ENCODE measurements around the gene SPAG9.

SPAG9 gene

DNA sequence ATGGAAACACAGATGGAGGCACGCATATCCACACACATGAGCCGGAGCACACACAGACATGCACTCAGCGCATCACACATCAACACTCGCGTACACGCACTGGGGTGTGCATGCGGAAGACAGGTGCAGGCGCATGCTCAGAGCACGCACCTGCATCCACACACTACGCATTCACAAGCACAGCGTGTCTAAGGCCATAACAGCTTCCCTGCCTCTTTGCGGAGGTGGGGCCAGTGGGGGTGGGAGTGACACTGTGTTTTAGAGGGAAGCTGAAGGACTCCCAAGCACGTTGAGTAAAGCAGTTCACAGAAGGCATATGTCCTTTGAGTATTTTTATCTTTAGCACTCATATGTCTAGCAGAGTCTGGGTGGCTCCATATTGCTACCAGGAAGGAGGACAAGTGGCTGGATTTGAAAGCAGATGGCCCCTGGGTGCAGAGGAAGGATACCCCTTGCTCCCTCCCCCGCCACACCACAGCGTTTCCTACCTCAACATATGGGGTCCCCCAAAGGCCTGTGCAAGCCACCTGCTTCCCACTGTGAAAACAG lies 185.9 kb downstream of the SPAG9 start:
- no peak for DNase-seq

DNA sequence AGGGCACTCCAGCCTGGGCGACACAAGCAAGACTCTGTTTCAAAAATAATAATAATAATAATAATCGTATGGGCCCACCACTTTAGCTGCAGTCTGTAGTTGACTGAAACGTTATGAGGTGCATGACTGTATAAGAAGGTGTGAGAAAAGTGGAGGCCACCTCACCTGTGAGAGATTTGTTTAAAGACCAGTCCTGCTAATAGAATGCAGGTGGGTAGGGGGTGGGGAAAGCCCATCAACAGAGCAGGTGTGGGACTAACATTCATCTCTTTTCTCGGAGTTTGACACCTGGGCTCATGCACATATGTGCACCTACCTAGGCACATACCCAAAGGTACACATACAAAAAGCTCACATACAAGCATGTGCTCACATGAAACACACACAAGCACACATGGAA lies 186.5 kb downstream of the SPAG9 start:
- no peak for DNase-seq

DNA sequence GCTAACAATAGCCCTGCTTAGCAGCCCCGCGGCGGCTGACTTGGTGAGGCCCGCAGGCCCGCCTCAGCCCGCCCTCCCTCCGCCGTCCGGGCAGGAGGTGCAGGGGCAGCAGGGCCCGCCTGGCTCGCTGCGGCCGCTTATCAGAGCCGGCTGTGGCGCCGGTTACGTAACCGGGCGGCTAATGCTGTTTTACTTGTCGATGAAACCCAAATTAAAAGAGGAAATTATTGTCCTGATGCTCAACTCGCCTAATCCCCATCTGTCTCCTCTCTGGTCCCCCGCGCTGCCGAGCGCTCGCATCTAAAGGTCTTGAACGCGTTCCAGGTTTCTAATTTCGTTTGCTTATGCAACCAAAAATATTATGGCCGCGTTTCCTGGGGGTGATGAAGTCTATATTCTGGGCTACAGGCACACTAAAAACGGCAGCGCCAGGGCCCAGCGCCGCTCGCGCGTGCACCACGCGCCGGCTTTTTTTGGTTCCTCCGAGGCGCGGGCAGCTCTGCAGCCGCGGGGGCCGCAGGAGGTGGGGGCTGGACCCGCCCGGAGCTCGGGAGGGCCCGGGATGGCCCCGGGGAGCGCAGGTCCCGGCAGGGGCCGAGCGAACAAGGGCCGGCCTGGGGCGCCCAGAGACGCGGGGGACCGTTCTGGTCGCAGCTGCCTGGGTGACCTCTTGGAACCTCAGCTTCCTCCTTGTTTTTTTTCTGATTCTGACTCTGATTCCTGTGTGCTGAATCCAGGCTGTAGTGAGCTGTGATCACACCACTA lies 189.3 kb downstream of the SPAG9 start:
- DNase-seq: peak; percentile 89

DNA sequence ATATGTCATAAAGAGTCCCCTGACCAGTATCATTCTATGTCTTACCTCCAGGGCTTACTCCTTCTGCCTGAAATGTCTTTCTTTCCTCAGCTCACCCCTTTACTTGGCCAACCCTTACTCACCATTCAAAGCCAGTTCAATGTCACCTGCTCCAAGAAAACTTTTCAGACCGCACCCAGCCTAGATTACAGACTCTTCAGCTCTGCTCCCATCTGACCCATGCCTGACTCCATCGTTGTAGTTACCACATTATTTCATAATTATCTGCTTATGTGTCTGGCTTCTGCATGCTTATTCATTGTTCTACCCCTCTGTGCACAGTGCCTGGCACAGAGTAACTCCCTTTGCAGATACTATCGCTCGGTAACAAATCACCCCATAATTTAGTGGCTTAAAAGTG lies 192.0 kb downstream of the SPAG9 start:
- no peak for DNase-seq

- DNase-seq: no peak
These were observed 193.4 kb downstream of the SPAG9 start for GRCh38 chr17:50927287-50927686.

- DNase-seq: no peak
These were observed 194.1 kb downstream of the SPAG9 start for GRCh38 chr17:50926523-50926922.

DNA sequence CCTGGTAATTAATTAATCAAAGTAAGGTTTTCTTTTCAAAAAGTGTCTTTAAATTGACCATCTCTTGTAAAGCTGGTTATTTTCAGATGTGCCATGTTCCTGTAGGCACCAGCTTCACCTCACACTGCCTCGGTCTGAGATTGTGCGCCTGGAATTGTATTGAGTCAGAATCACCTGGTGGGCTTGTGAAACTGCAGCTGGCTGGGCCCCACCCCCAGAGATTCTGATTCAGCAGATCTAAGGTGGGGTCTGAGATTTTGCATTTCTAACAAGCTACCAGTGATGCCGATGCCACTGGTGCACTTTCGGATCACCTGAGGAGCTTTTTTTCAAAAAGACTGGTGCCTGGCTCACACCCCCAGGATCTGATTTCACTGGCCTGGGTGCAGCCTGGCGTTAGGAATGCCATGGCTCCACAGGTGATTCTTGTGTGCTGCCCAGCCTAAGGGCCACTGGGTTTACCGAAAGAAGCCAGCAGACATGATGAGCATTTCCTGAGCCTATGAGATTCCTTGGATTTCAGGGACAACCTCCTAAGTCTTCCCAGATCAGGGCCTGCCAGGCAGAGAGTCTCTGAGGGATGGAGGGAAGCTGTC lies 195.3 kb downstream of the SPAG9 start:
- no peak for DNase-seq

DNA sequence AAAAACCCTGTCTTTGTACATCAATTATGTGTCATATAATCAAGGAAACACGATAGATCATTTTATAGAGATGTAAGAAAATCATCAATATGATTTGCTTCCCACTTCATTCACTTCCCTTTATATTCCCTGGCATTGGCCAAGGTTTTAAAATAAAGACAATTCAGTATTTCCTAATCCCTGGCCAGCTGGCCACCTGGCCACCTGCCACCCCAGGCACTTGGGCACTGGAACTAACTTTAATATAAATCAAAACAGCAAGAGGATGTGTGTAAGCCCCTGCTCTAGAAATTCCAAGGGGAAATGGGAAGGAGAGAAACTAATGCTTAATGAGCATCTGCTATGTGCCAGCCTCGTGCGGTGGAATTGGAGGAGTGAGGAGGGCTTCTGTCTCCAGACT lies 195.9 kb downstream of the SPAG9 start:
- no peak for DNase-seq

GRCh38 chr17:50924300-50924699 lies 196.4 kb downstream of the SPAG9 start:
- DNase-seq: no peak

GRCh38 chr17:50923611-50924010 lies 197.1 kb downstream of the SPAG9 start:
- no peak for DNase-seq

- no peak for DNase-seq
These were observed 197.8 kb downstream of the SPAG9 start for GRCh38 chr17:50922721-50923405.

DNA sequence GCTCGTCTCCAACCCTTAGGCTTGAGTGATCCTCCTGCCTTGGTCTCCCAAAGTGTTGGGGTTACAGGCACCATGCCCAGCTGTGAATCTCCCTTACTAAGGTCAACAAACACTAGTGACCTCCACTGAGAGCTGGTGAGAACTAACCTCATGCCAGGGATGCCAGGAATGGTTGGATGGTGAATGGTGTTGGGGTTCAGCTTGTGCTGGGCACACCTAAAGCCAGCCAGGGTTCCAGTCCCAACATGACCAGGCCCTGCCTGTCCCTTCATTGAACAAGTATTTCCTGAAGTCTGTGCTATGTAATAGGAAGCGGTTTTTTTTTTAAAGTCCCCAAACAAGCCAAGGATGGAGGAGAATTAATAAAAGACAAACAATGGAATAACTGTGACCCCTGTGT lies 198.6 kb downstream of the SPAG9 start:
- peak; percentile 61 for DNase-seq

- no peak for DNase-seq
These were observed 199.6 kb downstream of the SPAG9 start for GRCh38 chr17:50920891-50921586.

- no peak for DNase-seq
These were observed 200.6 kb downstream of the SPAG9 start for GRCh38 chr17:50920041-50920410.

DNA sequence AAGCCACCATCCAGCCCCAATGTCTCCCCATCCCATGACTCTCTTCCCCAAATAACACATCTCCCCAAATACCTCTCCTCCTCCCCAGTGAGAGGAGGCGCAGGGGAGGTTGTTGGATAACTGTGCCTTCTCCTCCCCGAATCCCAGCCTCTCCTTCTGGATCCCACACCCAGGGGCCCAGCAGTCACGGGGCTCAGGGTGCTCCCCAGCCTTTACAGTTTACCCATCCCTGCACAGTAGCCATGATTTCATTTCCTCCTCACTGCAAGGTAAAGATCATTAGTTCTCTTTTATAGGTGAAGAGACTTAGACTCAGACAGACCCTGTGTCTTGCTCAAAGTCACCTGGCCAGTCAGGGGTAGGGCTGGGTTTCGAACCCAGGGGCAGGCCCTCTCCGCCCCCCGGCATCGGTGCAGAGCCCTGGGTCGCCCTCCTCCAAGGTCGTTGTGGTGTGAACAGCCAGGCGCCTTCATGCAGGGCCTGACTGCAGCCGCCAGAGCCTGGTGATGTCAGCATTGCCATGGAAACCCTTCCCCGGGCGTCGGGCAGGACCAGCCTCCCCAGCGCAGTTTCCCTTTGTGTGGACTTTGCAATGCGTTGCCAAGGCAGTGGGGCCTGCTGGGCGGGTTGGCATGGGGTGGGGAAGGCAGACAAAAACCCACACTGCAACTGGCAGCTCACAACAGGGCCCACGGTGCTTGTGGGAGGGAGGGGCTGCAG lies 201.2 kb downstream of the SPAG9 start:
- DNase-seq: peak; percentile 94

GRCh38 chr17:50918933-50919296 lies 201.8 kb downstream of the SPAG9 start:
- no peak for DNase-seq

- no peak for DNase-seq
These were observed 202.4 kb downstream of the SPAG9 start for GRCh38 chr17:50918071-50918932.

- no peak for DNase-seq
These were observed 203.3 kb downstream of the SPAG9 start for GRCh38 chr17:50917418-50917743.

GRCh38 chr17:50916708-50917417 lies 203.8 kb downstream of the SPAG9 start:
- no peak for DNase-seq

DNA sequence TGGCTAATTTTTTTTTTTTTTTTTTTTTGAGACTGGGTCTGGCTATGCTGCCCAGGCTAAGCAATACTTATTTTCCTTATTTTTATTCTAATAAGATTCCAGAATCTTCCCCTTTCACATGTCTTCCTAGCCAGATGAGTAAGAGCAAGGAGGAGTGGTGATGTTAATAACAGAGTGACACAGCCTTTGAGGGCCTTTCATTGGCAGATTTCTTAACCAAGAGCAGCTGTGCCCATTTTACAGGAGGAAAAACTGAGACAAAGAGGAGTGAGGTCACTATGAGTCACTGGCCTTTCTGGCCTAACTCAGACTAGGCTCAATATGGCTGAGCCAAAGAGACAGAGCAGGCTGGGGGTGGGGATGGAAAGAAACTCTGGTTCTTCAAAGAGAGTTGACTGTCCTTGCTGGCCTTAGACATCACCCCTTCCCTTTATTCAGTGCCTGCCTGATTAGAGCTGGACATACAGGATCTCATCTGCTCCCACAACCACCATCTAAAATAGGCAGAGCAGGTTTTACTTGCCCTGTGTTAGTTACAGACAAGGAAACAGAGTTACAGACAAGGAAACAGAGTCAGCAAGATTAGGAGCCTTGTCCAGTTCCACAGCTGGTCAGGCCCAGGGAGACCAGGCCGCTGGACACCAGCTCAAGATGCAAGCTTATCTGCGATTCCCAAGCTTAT lies 204.5 kb downstream of the SPAG9 start:
- no peak for DNase-seq
